Sigmoid colon (tissue), 7 donors: ENCODE measurements around the gene MSTN. TPM values are rescaled to one million over a fixed set of nuclear protein-coding genes. Genes with fewer than 3 reads are reported as not detected.
A peak's percentile ranks its signal among the peaks of the same experiment; 100 is the strongest.

Source experiments
- DNase-seq: peaks from one replicate; pipeline ENCODE4 v3.0.0-alpha.2; 2019
- H3K27ac ChIP-seq, 4 donors: fragments of 200-600 bp; sonication (generic); one replicate each; pipeline ENCODE4 v1.5.1; 2016 to 2019; ENCODE audit warnings: mild to moderate bottlenecking in 1 of 4
- H3K27me3 ChIP-seq, 3 donors: fragments of 200-600 bp; sonication (generic); one replicate each; pipeline ENCODE4 v1.5.1; 2019; ENCODE audit warnings: mild to moderate bottlenecking in 1 of 3
- H3K36me3 ChIP-seq, 4 donors: fragments of 200-600 bp; sonication (generic); one replicate each; pipeline ENCODE4 v1.5.1; 2016 to 2019
- H3K4me1 ChIP-seq, 4 donors: fragments of 200-600 bp; sonication (generic); one replicate each; pipeline ENCODE4 v1.5.1; 2017 to 2019
- H3K4me3 ChIP-seq, 4 donors: fragments of 200-600 bp; sonication (generic); one replicate each; pipeline ENCODE4 v1.5.1; 2017 to 2019; ENCODE audit warnings: mild to moderate bottlenecking in 2 of 4, moderate library complexity in 1 of 4
- H3K9me3 ChIP-seq, 4 donors: fragments of 200-600 bp in 3 of 4; sonication (generic) in 3 of 4; one replicate each; pipeline versions ENCODE4 v1.5.1 to v1.6.1; 2013 to 2019
- CTCF ChIP-seq, 4 experiments: fragments of 450-650 bp in 3 of 4; fragments of 200-600 bp in 1 of 4; IDR thresholded peaks; one replicate each; pipeline ENCODE4 v1.5.1; 2016 to 2019; ENCODE audit warnings: antibody characterized with exemption in 4 of 4, mild to moderate bottlenecking in 3 of 4, moderate library complexity in 2 of 4
- EP300 ChIP-seq, 4 donors: sonication (generic); formaldehyde crosslinking; IDR thresholded peaks; one replicate each; pipeline ENCODE4 v1.6.1; 2017; ENCODE audit warnings: antibody characterized with exemption in 4 of 4
- POLR2A ChIP-seq, 2 donors: fragments of 450-650 bp; IDR thresholded peaks; one replicate each; pipeline ENCODE4 v1.6.1; 2016; ENCODE audit warnings: antibody characterized with exemption in 2 of 2, mild to moderate bottlenecking in 2 of 2, moderate library complexity in 2 of 2
- POLR2AphosphoS5 ChIP-seq, 4 donors: sonication (generic); formaldehyde crosslinking; IDR thresholded peaks; one replicate each; pipeline ENCODE4 v1.6.1; 2017; ENCODE audit warnings: antibody characterized with exemption in 4 of 4
- WGBS, 2 donors: extraction: QIAGEN DNeasy Blood & Tissue Kit; methylation state at CpG; one replicate each; pipeline ENCODE4 v1.1.7; 2013; 5-methylcytosine and 5-hydroxymethylcytosine counted together
- intact Hi-C: fragments of 100-400 bp; cut with DNase I; formaldehyde crosslinking; loops from one replicate; pipeline ENCODE4 v1.15.1; 2023
- polyA plus RNA-seq, 3 donors: library from polyadenylated mRNA; stranded (reverse); fragments of 200-250 nt; gene quantifications; one replicate each; pipeline ENCODE4 v1.2.3, GENCODE V29; 2013
- total RNA-seq, 4 donors: library from RNA; depleted of rRNA; stranded (reverse); fragments of >200 nt; gene quantifications; one replicate each; pipeline ENCODE4 v1.1.0, GENCODE V29; 2016
- donor health status: healthy with polysubstance abuse.
- donor health status: Bipolar disorder and iron deficiency.
- donor health status: healthy.

The MSTN gene
- total and polyA plus RNA-seq, 7 donors, result 0.13 to 0.83 (median 0.41) TPM; not detected in 2

GRCh38 chr2:190105554-190105953 is 43.0 kb upstream of the MSTN start:
- DNase-seq, result no peak
- Histone ChIP-seq H3K27me3 (no peaks in the 10 kb centered on the region), H3K36me3 (no peaks in the 10 kb centered on the region), H3K9me3 (no peaks in the 10 kb centered on the region), H3K4me3 (no peak overlapping the region), H3K4me1 (peaks cover 0 to 7% (median 2%) of the 10 kb centered on the region in 4 donors), H3K27ac (no peak overlapping the region)
- 86 to 91% methylated on average over 2 of the region's 2 CpGs for WGBS, 2 donors
- intact Hi-C loops, result no loop called here
- no peak for TF ChIP-seq CTCF (IDR thresholded peaks at IDR 0.05)
- TF ChIP-seq POLR2A (IDR thresholded peaks at IDR 0.05), result no peak
- no peak for TF ChIP-seq EP300 (IDR thresholded peaks at IDR 0.05)
- no peak for TF ChIP-seq POLR2AphosphoS5 (IDR thresholded peaks at IDR 0.05)

- no peaks in the 10 kb centered on the region for H3K9me3 ChIP-seq
- TF ChIP-seq CTCF (IDR thresholded peaks at IDR 0.05) (no peak), POLR2A (IDR thresholded peaks at IDR 0.05) (no peak)
- peaks cover 0 to 16% (median 11%) of the 10 kb centered on the region in 4 donors for H3K4me1 ChIP-seq
- H3K27ac ChIP-seq, result no peak overlapping the region
- intact Hi-C loops, result no loop called here
- no peak for DNase-seq
- no peaks in the 10 kb centered on the region for H3K36me3 ChIP-seq
- H3K27me3 ChIP-seq, result no peaks in the 10 kb centered on the region
- H3K4me3 ChIP-seq, result no peak overlapping the region
- 84 to 87% methylated on average over 3 of the region's 3 CpGs for WGBS, 2 donors
Measured at GRCh38 chr2:190103144-190103543, 40.6 kb upstream of the MSTN start.

- H3K4me1 ChIP-seq, result peaks cover 0 to 16% (median 11%) of the 10 kb centered on the region in 4 donors
- no peak overlapping the region for H3K4me3 ChIP-seq
- intact Hi-C loops, result loop anchor here (10.0 kb wide), 1 partner anchor 415 kb away; no protein-coding TSS in a partner anchor
- no peak for DNase-seq
- H3K36me3 ChIP-seq, result no peaks in the 10 kb centered on the region
- peak overlapping the region in 1 of 4 donors; percentile 3 for H3K27ac ChIP-seq
- 9 to 51% methylated on average over 3 of the region's 3 CpGs for WGBS, 2 donors
- no peaks in the 10 kb centered on the region for H3K9me3 ChIP-seq
- no peaks in the 10 kb centered on the region for H3K27me3 ChIP-seq
- no peak for TF ChIP-seq EP300 (IDR thresholded peaks at IDR 0.05)
- TF ChIP-seq CTCF (IDR thresholded peaks at IDR 0.05), result no peak
- no peak for TF ChIP-seq POLR2A (IDR thresholded peaks at IDR 0.05)
- peak in 1 of 4 donors; percentile 16 for TF ChIP-seq POLR2AphosphoS5 (IDR thresholded peaks at IDR 0.05)
Measured at GRCh38 chr2:190099890-190100697, 37.6 kb upstream of the MSTN start.

- TF ChIP-seq CTCF (IDR thresholded peaks at IDR 0.05), result no peak
- TF ChIP-seq POLR2A (IDR thresholded peaks at IDR 0.05), result no peak
- TF ChIP-seq POLR2AphosphoS5 (IDR thresholded peaks at IDR 0.05), result no peak
- TF ChIP-seq EP300 (IDR thresholded peaks at IDR 0.05), result no peak
- DNase-seq, result no peak
- intact Hi-C loops, result loop anchor here (10.0 kb wide), 1 partner anchor 416 kb away; no protein-coding TSS in a partner anchor
- Histone ChIP-seq H3K27ac (no peak overlapping the region), H3K36me3 (no peaks in the 10 kb centered on the region), H3K9me3 (no peaks in the 10 kb centered on the region), H3K4me3 (no peak overlapping the region), H3K27me3 (no peaks in the 10 kb centered on the region), H3K4me1 (peaks cover 0 to 16% (median 11%) of the 10 kb centered on the region in 4 donors)
Measured at GRCh38 chr2:190098851-190099250, 36.3 kb upstream of the MSTN start.
